ENCODE data around the gene ISYNA1. TPM values are rescaled to one million over a fixed set of nuclear protein-coding genes. Genes with fewer than 3 reads are reported as not detected.

The ISYNA1 gene
- total and polyA plus RNA-seq, 2 experiments from 2014 or later, result 191 to 208 TPM

GRCh38 chr19:18483119-18483890, 45.4 kb upstream of the ISYNA1 start:
- DNase-seq (ENCODE audit: low spot score), result no peak
- H3K79me2 ChIP-seq (replicated peaks; ENCODE audit: insufficient read depth), result peaks cover 60% of the 10 kb centered on the region
- no peaks in the 10 kb centered on the region for H3K36me3 ChIP-seq (ENCODE audit: insufficient read depth)
- no peaks in the 10 kb centered on the region for H3K4me1 ChIP-seq (ENCODE audit: insufficient read depth)
- no peaks in the 10 kb centered on the region for H3K9me2 ChIP-seq (ENCODE audit: insufficient read depth)
- H4K20me1 ChIP-seq (replicated peaks; ENCODE audit: insufficient read depth), result peaks cover 15% of the 10 kb centered on the region
- H3K4me2 ChIP-seq, result no peak overlapping the region
- H3K27ac ChIP-seq (ENCODE audit: low read depth), result no peak overlapping the region
- Mint-ChIP-seq H3K4me1 (peaks cover 25% of the 10 kb centered on the region), H3K27me3 (ENCODE audit: insufficient read depth, low read depth, poor library complexity) (peaks cover 12% of the 10 kb centered on the region), H3K36me3 (ENCODE audit: low read depth) (no peaks in the 10 kb centered on the region), H3K9me3 (0 out of 3 replicates have a peak, but pooled peaks cover 5% of the 10 kb centered on the region), H3K4me3 (no peak overlapping the region), H3K27ac (no peak overlapping the region; the same call in 1 of the 2 replicates)
- H2AFZ ChIP-seq, result no peak overlapping the region
- H3K27me3 ChIP-seq (ENCODE audit: insufficient read depth), result no peaks in the 10 kb centered on the region
- no peak for TF ChIP-seq ZNF462 (CRISPR knock-in tag; IDR thresholded peaks at IDR 0.05)
- no peak for TF ChIP-seq EZH2phosphoT487 (IDR thresholded peaks at IDR 0.05; ENCODE audit: unreplicated experiment)
- no peak for TF ChIP-seq NANOG (IDR thresholded peaks at IDR 0.05; ENCODE audit: borderline replicate concordance)
- no peak for TF ChIP-seq POLR2AphosphoS5 (IDR thresholded peaks at IDR 0.05; ENCODE audit: low read depth)
- TF ChIP-seq ETS1 (IDR thresholded peaks at IDR 0.05), result no peak
- no peak for TF ChIP-seq CREB1 (CRISPR knock-in tag; IDR thresholded peaks at IDR 0.05; ENCODE audit: low read depth)
- no peak for TF ChIP-seq ZNF114 (CRISPR knock-in tag; IDR thresholded peaks at IDR 0.05)
- no peak for TF ChIP-seq EZH2 (IDR thresholded peaks at IDR 0.05; ENCODE audit: low read depth, unreplicated experiment)
- TF ChIP-seq CTCF (conservative IDR thresholded peaks at IDR 0.05; ENCODE audit: low read depth in 2 of 2), result no peak
- TF ChIP-seq STAT1 (IDR thresholded peaks at IDR 0.05; ENCODE audit: unreplicated experiment), result no peak
- no peak for TF ChIP-seq REST (IDR thresholded peaks at IDR 0.05; ENCODE audit: unreplicated experiment)
- no peak for TF ChIP-seq JUNB (IDR thresholded peaks at IDR 0.05; ENCODE audit: unreplicated experiment)
- no peak for TF ChIP-seq ZNF331 (CRISPR knock-in tag; IDR thresholded peaks at IDR 0.05; ENCODE audit: low read depth)
- H3F3A ChIP-seq (replicated peaks; ENCODE audit: low read depth), result no peaks in the 10 kb centered on the region
- no peak overlapping the region for H3K4me3 ChIP-seq
- ATAC-seq, result no peak
